NCI-H774 (cell line): Measurements from ENCODE around the gene C1orf21.
"Not testable (repeated sequence)": the region's sequence is repeated elsewhere in the genome, so short reads cannot be mapped to it uniquely, and the experiment has no call there.

Experiments used
- DNase-seq: peaks from one replicate; lab custom pipeline; 2025; lab: John Stamatoyannopoulos, UW

C1orf21 gene

GRCh38 chr1:184604152-184604900, 217.5 kb downstream of the C1orf21 start:
- no peak for DNase-seq

DNA sequence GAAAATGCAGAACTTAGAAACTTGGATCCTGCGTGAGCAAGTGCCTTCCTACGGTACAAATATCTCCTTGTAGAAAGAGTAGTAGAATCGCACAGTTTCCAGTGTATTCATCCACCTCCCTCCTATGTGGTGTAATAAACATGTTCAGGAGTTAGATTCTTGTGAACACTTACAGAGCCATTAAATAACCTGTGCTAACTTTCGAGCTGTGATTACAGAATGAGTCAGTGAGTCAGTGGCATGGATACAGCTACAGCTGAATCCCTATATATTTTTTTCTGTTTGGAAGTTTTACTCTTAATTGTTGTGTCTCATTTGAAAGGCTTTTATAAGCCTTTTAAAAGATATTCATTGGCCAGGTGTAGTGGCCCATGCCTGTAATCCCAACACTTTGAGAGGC, 219.1 kb downstream of the C1orf21 start:
- DNase-seq, result no peak

DNA sequence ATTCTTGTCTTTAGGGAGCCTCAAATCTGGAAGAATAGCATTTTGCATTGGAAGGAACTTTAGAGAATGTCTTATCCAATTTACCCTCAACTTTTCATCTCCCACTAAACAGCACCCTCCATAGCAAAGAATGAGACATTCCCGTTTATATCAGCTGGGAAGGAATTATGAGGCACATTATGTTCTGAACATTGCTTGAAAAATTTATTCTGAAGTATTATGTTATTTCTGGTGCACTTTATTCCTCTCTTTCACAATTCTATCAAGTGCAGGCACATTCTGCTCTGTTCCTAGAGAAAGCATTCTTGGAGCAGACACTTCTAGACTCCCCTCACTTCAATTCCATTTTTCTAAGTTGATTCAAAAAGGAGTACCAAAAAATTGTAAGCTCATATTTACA, 220.0 kb downstream of the C1orf21 start:
- no peak for DNase-seq

- no peak for DNase-seq
Measured at GRCh38 chr1:184608581-184608980, 221.8 kb downstream of the C1orf21 start.

GRCh38 chr1:184608990-184609389, 222.2 kb downstream of the C1orf21 start:
- DNase-seq, result no peak

- DNase-seq, result no peak
Measured at GRCh38 chr1:184610876-184611595, 224.2 kb downstream of the C1orf21 start.

- not testable (repeated sequence) for DNase-seq
Measured at GRCh38 chr1:184612229-184612628, 225.4 kb downstream of the C1orf21 start.

DNA sequence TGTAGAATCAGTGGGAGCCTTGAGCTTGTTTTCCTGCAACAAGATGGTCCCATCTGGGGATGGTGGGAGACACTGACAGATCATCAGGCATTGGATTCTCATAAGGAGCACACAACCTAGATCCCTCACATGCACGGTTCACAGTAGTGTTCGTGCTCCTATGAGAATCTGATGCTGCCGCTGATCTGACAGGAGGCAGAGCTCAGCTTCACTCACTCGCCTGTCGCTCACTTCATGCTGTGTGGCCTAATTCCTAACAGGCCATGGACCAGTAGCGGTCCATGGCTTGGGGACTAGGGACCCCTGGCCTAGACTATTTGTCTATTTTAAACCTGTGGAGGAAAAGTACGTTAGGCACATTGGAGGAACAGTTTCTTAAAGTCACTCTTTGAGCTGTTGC, 227.8 kb downstream of the C1orf21 start:
- DNase-seq, result no peak

GRCh38 chr1:184615301-184615700, 228.5 kb downstream of the C1orf21 start:
- no peak for DNase-seq

GRCh38 chr1:184616504-184616903, 229.7 kb downstream of the C1orf21 start:
- no peak for DNase-seq

DNA sequence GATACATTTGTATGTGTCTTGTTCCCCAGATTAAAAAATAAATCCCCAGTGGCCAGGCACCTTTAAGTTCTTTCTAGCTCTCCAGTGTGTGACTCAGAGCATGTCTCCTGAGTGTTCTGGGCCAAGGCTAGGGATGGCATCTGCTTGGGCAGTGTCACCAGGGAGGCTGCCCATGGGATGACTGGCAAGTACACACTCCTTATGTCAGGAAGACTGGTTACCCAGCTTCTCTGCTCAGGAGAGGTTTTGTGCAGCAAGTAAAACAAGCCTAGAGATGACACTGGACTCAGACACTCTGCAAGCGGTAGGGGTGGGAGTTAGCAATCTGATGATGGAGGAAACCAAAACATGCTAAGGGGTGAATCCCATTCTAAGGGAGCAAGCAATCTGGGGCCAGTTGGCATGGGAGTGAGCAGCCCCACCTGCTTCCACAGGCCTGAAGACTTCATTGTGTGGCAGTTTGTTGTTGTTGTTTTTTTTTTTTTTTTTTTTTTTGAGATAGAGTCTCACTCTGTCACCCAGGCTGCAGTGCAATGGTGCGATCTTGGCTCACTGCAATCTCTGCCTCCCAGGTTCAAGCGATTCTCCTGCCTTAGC, 230.7 kb downstream of the C1orf21 start:
- DNase-seq, result no peak

DNA sequence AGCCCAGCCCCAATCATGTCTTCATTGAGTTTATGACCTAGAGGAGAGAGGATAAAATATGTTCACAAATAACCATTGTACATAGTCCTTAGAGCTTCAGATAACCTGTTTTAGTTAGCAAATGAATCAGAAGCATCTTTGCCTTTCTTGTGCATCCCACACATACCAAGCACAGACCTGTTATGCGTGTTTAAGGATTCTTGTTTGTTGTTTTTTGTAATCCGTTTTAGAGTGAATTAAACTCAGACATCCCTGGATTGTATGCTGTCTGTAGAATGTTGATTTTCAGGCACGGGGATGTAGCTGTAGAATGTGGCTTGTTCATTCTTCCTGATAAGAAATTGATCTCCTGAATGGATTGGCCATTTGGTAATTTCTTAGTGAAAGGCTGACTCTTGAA, 232.0 kb downstream of the C1orf21 start:
- no peak for DNase-seq

GRCh38 chr1:184620469-184620868, 233.6 kb downstream of the C1orf21 start:
- no peak for DNase-seq

- DNase-seq, result no peak
Measured at GRCh38 chr1:184621260-184621659, 234.4 kb downstream of the C1orf21 start.

- peak; percentile 41 for DNase-seq
Measured at GRCh38 chr1:184622136-184622823, 235.5 kb downstream of the C1orf21 start.

DNA sequence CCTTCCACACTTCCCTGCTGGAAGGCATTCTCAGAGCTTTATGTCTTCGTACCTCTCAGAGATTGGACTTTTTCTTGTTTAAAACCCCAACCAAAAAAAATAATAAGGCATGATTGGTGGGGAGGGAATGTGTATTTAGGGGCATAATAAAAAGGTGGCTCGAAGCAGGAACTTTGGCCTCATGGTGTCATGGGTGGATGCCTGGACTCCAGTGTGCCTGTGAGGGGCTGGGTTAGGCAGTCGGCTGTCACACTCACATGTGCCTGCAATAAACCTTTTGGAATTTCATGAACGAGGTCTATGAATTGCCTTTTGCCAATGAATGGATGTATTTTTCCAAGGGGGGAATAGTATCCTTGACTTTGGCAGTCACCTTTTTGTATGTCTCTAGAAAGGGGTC, 236.6 kb downstream of the C1orf21 start:
- DNase-seq, result no peak

DNA sequence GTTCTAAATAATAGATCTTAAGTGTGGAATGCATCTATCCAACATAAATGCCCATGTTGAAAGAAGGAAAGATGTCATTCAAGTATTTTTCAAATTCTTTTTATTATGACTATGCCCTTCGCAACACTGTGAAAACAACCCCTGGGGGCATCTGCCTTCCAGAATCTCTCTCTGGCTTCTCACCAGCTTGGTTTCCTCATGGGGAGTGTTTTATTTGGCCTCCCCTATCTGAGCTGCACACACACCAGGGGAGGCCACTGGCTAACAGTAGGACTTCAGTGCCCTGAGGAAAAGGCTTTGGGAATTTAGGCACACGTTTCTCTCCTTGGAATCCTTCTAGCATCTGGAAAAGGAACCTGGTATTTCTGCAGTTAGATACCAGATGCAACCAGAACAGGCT, 237.2 kb downstream of the C1orf21 start:
- DNase-seq, result no peak

DNA sequence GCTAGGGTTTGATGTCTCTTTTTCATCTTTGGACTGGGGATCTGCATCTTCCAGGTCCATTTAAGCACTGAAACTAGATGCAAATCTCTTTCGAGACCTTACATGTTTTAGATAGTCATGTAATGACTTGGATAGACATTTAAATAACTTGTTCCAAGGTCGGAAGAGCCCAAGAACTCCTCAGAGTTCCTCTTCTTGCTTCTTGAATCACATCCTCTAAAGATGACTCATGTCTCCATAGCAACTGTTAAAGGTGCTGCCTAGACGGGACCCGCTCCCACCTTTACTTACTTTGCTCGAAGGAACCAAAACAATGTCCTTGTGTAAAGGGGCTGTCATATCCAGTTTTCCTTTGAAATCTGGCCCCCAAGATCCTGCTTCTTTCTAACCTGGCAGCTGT, 237.8 kb downstream of the C1orf21 start:
- no peak for DNase-seq

DNA sequence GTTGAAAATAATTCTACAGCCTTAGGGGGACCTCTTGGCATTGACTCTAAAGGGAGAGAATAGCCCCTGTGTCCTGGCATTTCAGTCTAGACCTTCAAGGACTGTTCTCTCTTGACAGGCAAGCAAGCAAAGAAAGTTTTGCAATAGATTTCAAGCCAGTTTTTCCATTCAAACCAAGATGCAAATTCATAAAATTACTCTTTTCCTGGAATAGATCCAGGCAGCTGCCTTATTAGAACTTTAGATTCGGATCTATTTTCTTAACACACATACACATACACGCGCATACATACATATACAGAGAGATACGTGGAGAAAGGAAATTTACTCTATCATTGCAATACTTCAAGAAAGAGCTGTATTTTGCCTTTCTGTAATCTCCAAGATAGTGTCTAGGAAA, 238.4 kb downstream of the C1orf21 start:
- DNase-seq, result no peak

- DNase-seq, result no peak
Measured at GRCh38 chr1:184626076-184627006, 239.5 kb downstream of the C1orf21 start.

DNA sequence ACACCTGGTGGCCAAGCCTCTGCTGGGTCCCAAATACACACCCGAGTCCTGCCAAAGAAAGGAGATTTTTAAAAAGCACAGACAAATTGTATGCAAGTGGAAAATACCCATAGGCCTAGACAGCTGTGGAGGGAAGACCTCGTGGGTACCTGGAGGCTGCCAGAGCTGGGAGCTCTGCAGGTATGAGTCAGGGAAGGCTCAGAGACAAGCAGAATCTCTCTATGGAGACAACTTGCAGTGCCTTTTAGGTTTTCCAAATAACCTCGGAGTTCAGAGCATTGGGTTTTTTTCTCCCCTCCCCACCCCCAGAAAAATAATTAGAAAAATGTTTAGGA, 240.1 kb downstream of the C1orf21 start:
- no peak for DNase-seq

DNA sequence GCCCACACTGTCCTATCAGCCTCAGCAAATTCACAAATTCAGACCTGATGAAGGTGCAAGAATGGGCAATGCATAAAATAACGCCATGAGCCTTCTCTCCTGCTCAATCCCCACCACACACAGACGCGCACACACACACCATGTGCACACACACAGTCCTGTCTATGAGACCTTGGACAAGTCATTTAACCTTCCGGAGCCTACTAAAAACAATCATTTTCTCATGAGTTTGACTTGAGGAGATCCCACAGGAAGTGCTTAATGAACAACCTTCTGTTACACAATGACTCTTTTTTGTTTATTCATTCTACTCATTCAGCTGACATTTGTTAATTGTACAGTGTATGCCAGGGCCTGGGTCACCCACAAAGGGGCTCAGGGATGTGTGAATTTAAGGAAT, 242.4 kb downstream of the C1orf21 start:
- no peak for DNase-seq
